GM23338 (cell line): ENCODE results near the gene CELA2A. TPM values are rescaled to one million over a fixed set of nuclear protein-coding genes. Genes with fewer than 3 reads are reported as not detected.
A peak's percentile ranks its signal among the peaks of the same experiment; 100 is the strongest.

ENCODE experiments used
- ATAC-seq: fragments of 200-7000 bp; cut with Tn5 transposase; 3 replicates; pipeline ENCODE4 v1.9.1; 2020
- DNase-seq: peaks from one replicate; pipeline ENCODE4 v3.0.0-alpha.2; 2015; ENCODE audit warnings: low spot score
- H2AFZ ChIP-seq: fragments of 200-600 bp; sonication (generic); 2 replicates; pipeline ENCODE4 v1.8.0; 2016; ENCODE audit warnings: antibody characterized with exemption, mild to moderate bottlenecking, moderate library complexity
- H3F3A ChIP-seq: fragments of 200-600 bp; sonication (generic); replicated peaks from 2 replicates; pipeline ENCODE4 v1.8.0; 2017; ENCODE audit warnings: antibody characterized with exemption, mixed run types, low read depth
- H3K27ac ChIP-seq: fragments of 200-600 bp; sonication (generic); 2 replicates; pipeline ENCODE4 v1.6.1; 2016; ENCODE audit warnings: low read depth
- H3K27me3 ChIP-seq: fragments of 200-600 bp; sonication (generic); 2 replicates; pipeline ENCODE4 v1.8.0; 2016; ENCODE audit warnings: mild to moderate bottlenecking, mixed run types, moderate library complexity; ENCODE audit not compliant: insufficient read depth
- H3K36me3 ChIP-seq: fragments of 200-600 bp; sonication (generic); 2 replicates; pipeline ENCODE4 v1.8.0; 2016; ENCODE audit warnings: mild to moderate bottlenecking; ENCODE audit not compliant: insufficient read depth
- H3K4me1 ChIP-seq: fragments of 200-600 bp; sonication (generic); 2 replicates; pipeline ENCODE4 v1.8.0; 2016; ENCODE audit warnings: mild to moderate bottlenecking, moderate library complexity; ENCODE audit not compliant: insufficient read depth
- H3K4me2 ChIP-seq: fragments of 200-600 bp; sonication (generic); 2 replicates; pipeline ENCODE4 v1.7.1; 2017; ENCODE audit warnings: mixed run types
- H3K4me3 ChIP-seq: fragments of 200-600 bp; sonication (generic); 2 replicates; pipeline ENCODE4 v1.6.1; 2016; ENCODE audit warnings: mixed run types
- H3K79me2 ChIP-seq: fragments of 200-600 bp; sonication (generic); replicated peaks from 2 replicates; pipeline ENCODE4 v1.8.0; 2017; ENCODE audit warnings: mild to moderate bottlenecking; ENCODE audit not compliant: insufficient read depth
- H3K9me2 ChIP-seq: fragments of 200-600 bp; sonication (generic); 2 replicates; pipeline ENCODE4 v1.8.0; 2017; ENCODE audit not compliant: insufficient read depth
- H4K20me1 ChIP-seq: fragments of 200-600 bp; sonication (generic); replicated peaks from 2 replicates; pipeline ENCODE4 v1.8.0; 2017; ENCODE audit warnings: mild to moderate bottlenecking; ENCODE audit not compliant: insufficient read depth
- H3K27ac Mint-ChIP-seq: 2 replicates; pipeline ENCODE4 v1.8.0; 2020; ENCODE audit warnings: inconsistent platforms, mild to moderate bottlenecking, moderate library complexity, mixed read lengths
- H3K27me3 Mint-ChIP-seq: 3 replicates; pipeline ENCODE4 v1.8.0; 2022; ENCODE audit warnings: low read depth, mild to moderate bottlenecking, moderate library complexity, mixed read lengths, inconsistent platforms; ENCODE audit not compliant: insufficient read depth, poor library complexity
- H3K36me3 Mint-ChIP-seq: 3 replicates; pipeline ENCODE4 v1.8.0; 2021; ENCODE audit warnings: low read depth, mild to moderate bottlenecking, inconsistent platforms, moderate library complexity, mixed read lengths
- H3K4me1 Mint-ChIP-seq: 3 replicates; pipeline ENCODE4 v1.8.0; 2020; ENCODE audit warnings: mild to moderate bottlenecking, inconsistent platforms, mixed read lengths
- H3K4me3 Mint-ChIP-seq: 3 replicates; pipeline ENCODE4 v1.8.0; 2021; ENCODE audit warnings: moderate library complexity, mild to moderate bottlenecking, inconsistent platforms, mixed read lengths
- H3K9me3 Mint-ChIP-seq: 3 replicates; pipeline ENCODE4 v1.8.0; 2020; ENCODE audit warnings: moderate library complexity, mild to moderate bottlenecking, inconsistent platforms, mixed read lengths
- CREB1 ChIP-seq: fragments of 250-450 bp; sonication (Bioruptor Pico); IDR thresholded peaks from 2 replicates; pipeline ENCODE4 v1.5.0; 2020; ENCODE audit warnings: low read depth, mild to moderate bottlenecking, moderate library complexity
- CTCF ChIP-seq, 2 experiments: fragments of 200-600 bp in 1 of 2; sonication (generic) in 1 of 2; conservative IDR thresholded peaks; 2 replicates each; pipeline versions ENCODE4 v1.5.1 to v1.6.1; 2016 to 2017; ENCODE audit warnings: antibody characterized with exemption in 2 of 2, low read depth in 2 of 2, mild to moderate bottlenecking in 2 of 2, moderate library complexity in 1 of 2
- ETS1 ChIP-seq: IDR thresholded peaks from 2 replicates; pipeline ENCODE4 v1.6.1; 2016; ENCODE audit warnings: antibody characterized with exemption
- EZH2 ChIP-seq: fragments of 200-600 bp; sonication (generic); IDR thresholded peaks from one replicate; pipeline ENCODE4 v1.8.0; 2017; ENCODE audit warnings: antibody characterized with exemption, mild to moderate bottlenecking, low read depth; ENCODE audit not compliant: unreplicated experiment
- EZH2phosphoT487 ChIP-seq: fragments of 200-600 bp; sonication (generic); IDR thresholded peaks from one replicate; pipeline ENCODE4 v1.8.1; 2018; ENCODE audit warnings: antibody characterized with exemption; ENCODE audit not compliant: unreplicated experiment
- JUNB ChIP-seq: IDR thresholded peaks from one replicate; pipeline ENCODE4 v1.6.1; 2016; ENCODE audit warnings: antibody characterized with exemption; ENCODE audit not compliant: unreplicated experiment
- NANOG ChIP-seq: IDR thresholded peaks from 2 replicates; pipeline ENCODE4 v1.6.1; 2016; ENCODE audit warnings: antibody characterized with exemption, borderline replicate concordance
- POLR2AphosphoS5 ChIP-seq: IDR thresholded peaks from 2 replicates; pipeline ENCODE4 v1.6.1; 2016; ENCODE audit warnings: antibody characterized with exemption, low read depth
- REST ChIP-seq: IDR thresholded peaks from one replicate; pipeline ENCODE4 v1.6.1; 2018; ENCODE audit warnings: antibody characterized with exemption; ENCODE audit not compliant: unreplicated experiment
- STAT1 ChIP-seq: IDR thresholded peaks from one replicate; pipeline ENCODE4 v1.6.1; 2016; ENCODE audit warnings: antibody characterized with exemption; ENCODE audit not compliant: unreplicated experiment
- ZNF114 ChIP-seq: fragments of 250-450 bp; sonication (Bioruptor Pico); IDR thresholded peaks from 2 replicates; pipeline ENCODE4 v1.5.0; 2020; ENCODE audit warnings: mild to moderate bottlenecking, moderate library complexity
- ZNF331 ChIP-seq: fragments of 250-450 bp; sonication (Bioruptor Pico); IDR thresholded peaks from 2 replicates; pipeline ENCODE4 v1.5.0; 2020; ENCODE audit warnings: low read depth, mild to moderate bottlenecking, moderate library complexity
- ZNF462 ChIP-seq: fragments of 250-450 bp; sonication (Bioruptor Pico); IDR thresholded peaks from 2 replicates; pipeline ENCODE4 v1.5.0; 2020; ENCODE audit warnings: mild to moderate bottlenecking, moderate library complexity
- polyA plus RNA-seq: library from polyadenylated mRNA; unstranded; fragments of >200 nt; fragmentation: Nextera tagmentation; extraction: Ambion mirVana; gene quantifications from 2 replicates; pipeline ENCODE4 v1.2.1, GENCODE V29; 2016
- total RNA-seq: library from RNA; depleted of rRNA; stranded (reverse); fragments of >200 nt; shearing (Covaris generic); gene quantifications from 2 replicates; pipeline ENCODE4 v1.2.3, GENCODE V29; 2014

CELA2A gene
- total and polyA plus RNA-seq, 2 experiments from 2014 or later: not detected

GRCh38 chr1:15411593-15412137 lies 44.9 kb upstream of the CELA2A start:
- DNase-seq (no peak), ATAC-seq (no peak)
- Histone ChIP-seq H3K27me3 (peaks cover 24% of the 10 kb centered on the region), H3K4me2 (no peak overlapping the region), H3K9me2 (no peaks in the 10 kb centered on the region), H3K4me3 (no peak overlapping the region), H3K36me3 (no peaks in the 10 kb centered on the region), H3K79me2 (no peaks in the 10 kb centered on the region), H3K27ac (no peak overlapping the region), H2AFZ (no peak overlapping the region), H3K4me1 (peaks cover 10% of the 10 kb centered on the region), H4K20me1 (no peaks in the 10 kb centered on the region), H3F3A (no peaks in the 10 kb centered on the region)
- H3K27ac Mint-ChIP-seq: no peak overlapping the region
- no peaks in the 10 kb centered on the region for H3K36me3 Mint-ChIP-seq
- H3K4me3 Mint-ChIP-seq: peak overlapping the region; percentile 44
- TF ChIP-seq JUNB (no peak), ZNF114 (CRISPR knock-in tag) (no peak), ZNF462 (CRISPR knock-in tag) (no peak), NANOG (no peak), REST (no peak), STAT1 (no peak), EZH2phosphoT487 (no peak), ETS1 (no peak), POLR2AphosphoS5 (no peak), CREB1 (CRISPR knock-in tag) (no peak), CTCF (conservative IDR thresholded peaks at IDR 0.05; ENCODE audit: low read depth in 2 of 2) (no peak), EZH2 (no peak), ZNF331 (CRISPR knock-in tag) (no peak)
- peaks cover 25% of the 10 kb centered on the region for H3K27me3 Mint-ChIP-seq
- H3K4me1 Mint-ChIP-seq: peaks cover 25% of the 10 kb centered on the region
- no peaks in the 10 kb centered on the region; the same call in 2 of the 3 replicates for H3K9me3 Mint-ChIP-seq
